Activated CD4-positive, alpha-beta T cell treated with anti-CD3 and anti-CD28 coated beads for 48 hours (primary cell): ENCODE results near the gene MTCH2.

Experiments
- DNase-seq: peaks from one replicate; pipeline ENCODE4 v3.0.0-alpha.2; 2020

MTCH2 gene

GRCh38 chr11:47631473-47631872, 10.9 kb downstream of the MTCH2 start:
- no peak for DNase-seq

- no peak for DNase-seq
Measured at GRCh38 chr11:47628026-47628425, 14.3 kb downstream of the MTCH2 start.

DNA sequence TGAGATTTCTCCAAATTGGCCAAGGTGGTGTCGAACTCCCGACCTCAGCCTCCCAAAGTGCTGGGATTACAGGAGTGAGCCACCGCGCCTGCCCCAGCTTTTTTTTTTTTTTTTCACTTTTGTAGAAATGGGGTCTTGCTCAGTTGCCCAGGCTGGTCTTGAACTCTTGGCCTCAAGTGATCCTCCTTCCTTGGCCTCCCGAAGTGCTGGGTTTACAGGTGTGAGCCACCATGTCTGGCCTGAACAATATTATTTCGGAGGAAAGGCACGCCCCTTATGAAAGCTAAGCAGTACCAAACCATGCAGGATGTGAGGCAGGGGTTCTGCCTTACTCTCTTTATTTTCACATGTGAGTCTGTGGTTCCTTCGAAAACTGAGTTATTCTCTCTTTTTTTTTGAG, 16.1 kb downstream of the MTCH2 start:
- DNase-seq: no peak

GRCh38 chr11:47620836-47621378, 21.5 kb downstream of the MTCH2 start:
- DNase-seq: no peak

- no peak for DNase-seq
Measured at GRCh38 chr11:47617417-47617809, 24.9 kb downstream of the MTCH2 start.

GRCh38 chr11:47616726-47617416, 25.5 kb downstream of the MTCH2 start:
- peak; percentile 32 for DNase-seq

- DNase-seq: no peak
Measured at GRCh38 chr11:47615249-47615648, 27.1 kb downstream of the MTCH2 start.

DNA sequence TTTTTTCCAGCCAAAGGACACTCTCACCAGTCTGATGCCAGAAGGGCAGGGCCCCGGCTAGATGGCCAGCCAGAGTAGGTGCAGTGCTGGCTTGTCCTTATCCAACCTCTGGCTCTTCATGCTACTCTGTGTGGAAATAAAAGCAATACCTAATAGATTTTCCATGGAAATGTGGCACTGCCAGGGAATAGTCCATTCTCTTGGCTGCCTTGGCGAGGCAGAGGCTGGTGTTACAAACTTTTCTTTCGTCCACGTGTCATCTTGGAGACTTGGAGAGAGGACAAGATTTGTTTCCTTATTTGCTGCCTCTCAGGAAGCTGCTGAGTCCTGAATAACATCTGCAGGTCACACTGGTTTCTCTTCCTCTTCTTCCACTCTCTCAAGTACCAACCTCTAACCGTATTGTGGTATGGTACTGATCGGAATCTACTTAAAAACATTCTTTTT, 31.0 kb downstream of the MTCH2 start:
- DNase-seq: no peak

DNA sequence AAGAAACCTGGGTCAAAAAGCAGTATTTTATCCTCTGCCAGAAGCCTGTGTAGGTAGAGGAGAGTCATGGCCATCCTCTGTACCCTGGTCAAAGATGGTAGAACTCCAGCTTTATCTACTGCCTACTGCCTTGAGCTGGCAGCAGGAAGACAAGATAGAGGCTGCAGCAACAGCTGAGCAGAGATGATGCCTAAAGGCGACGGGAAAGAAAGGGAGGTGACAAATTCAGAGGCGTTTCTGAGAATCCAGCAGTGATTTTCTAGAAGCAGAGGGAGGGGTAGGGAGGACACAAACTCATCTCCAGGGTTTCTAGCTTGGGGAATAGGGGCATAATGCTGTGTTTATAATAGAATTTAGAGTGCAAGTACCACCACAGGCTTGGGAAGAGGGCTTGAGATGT, 32.7 kb downstream of the MTCH2 start:
- DNase-seq: no peak

- DNase-seq: no peak
Measured at GRCh38 chr11:47607380-47607779, 35.0 kb downstream of the MTCH2 start.

DNA sequence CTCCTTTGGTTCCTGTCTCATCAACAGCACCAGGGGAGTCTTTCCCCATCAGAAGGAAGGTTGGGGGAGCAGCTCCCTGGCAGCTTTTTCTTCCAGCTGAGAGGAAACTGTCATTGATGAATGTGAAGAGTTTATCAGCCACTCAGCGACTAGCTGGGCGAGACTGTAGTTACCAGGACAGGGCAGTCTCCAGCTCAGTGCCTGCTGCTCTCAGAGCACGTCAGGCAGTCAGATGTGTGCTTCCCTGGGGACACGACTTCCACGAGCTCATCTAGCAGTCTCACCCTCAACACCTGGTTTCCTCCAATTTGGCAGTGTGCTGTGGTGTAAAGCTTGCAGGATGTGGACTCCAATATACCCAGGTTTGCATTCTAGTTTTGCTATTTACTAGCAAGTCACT, 35.6 kb downstream of the MTCH2 start:
- no peak for DNase-seq

- no peak for DNase-seq
Measured at GRCh38 chr11:47605921-47606320, 36.4 kb downstream of the MTCH2 start.

DNA sequence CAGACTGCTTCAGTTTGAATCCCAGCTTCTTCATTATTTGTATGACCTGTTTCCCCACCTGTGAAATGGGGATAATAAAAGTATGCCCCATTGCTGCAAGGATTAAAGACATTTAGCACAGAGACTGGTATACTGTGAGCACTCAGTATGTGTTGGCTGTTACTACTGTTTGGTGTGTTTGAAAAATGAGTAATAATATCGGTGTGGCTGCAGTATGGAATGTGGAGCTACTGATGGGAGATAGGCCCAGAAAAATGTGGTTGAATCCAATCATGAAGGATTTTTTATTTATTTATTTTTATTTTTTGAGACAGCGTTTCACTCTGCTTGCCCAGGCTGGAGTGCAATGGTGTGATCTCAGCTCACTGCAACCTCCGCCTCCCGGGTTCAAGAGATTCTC, 39.1 kb downstream of the MTCH2 start:
- no peak for DNase-seq

- DNase-seq: no peak
Measured at GRCh38 chr11:47599902-47600301, 42.5 kb downstream of the MTCH2 start.

DNA sequence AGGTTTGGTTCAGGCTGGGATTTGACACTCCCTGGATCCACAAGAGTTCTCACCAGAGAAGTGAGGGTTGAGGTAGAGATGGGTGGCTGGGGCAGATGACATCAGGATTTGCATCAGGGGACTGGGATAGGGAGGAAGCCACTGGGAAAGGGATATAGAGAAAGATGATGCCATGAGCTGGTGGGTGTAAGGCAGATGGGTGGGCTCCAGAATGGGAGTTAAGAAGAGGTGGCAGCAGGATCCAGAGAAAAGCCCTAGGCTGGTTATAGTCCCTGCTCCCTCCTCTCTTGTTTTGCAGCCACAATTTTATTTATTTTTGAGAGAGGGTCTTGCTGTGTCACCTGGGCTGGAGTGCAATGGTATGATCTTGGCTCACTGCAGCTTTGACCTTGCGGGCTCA, 46.4 kb downstream of the MTCH2 start:
- DNase-seq: no peak

- DNase-seq: no peak
Measured at GRCh38 chr11:47595029-47595428, 47.3 kb downstream of the MTCH2 start.

GRCh38 chr11:47593934-47594855, 48.2 kb downstream of the MTCH2 start, which contains the start of gene C1QTNF4:
TSS of gene C1QTNF4 (minus strand) at chr11:47594411. CDS start at chr11:47590810, 3,601 bp downstream.
- DNase-seq: no peak

DNA sequence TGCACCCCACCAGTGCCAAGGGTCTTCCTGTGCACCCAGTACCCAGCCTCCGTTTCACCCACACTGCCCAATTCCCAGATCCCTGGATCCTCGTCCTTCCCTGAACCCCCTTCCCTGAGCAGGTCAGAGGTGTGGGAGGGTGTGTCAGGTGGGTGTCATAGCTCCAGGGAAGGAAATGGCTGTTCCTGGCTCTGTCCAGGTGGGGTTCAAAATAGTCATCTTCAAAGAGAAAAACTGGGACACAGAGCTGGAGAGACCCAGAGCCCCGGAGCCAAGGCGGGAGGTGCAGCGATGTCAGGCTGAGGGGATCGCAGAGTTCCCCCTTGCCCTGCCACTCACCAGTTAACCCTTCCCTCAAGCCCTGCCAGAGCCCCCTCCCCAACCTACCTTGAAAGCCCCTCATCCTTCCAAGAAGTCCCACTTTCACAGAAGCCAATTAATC, 48.8 kb downstream of the MTCH2 start:
- DNase-seq: no peak

DNA sequence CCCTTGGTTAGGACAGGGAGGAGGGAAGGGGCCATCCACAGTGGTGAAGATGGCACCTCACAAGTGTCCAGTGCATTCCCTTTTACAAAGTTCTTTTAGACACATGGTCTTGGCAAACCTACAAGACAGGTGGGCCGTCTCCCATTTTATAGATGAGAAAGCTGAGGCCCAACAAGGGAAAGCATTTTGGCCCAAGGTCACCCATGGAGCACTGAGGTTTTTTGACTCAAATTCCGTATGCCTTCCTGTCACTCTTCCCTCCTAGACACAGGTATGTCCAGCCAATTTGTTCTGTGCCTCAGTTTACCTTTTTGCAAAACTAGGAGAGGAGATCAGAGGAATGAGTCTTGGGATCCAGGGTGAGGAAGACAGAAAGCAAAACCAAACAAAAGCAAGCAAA, 49.4 kb downstream of the MTCH2 start:
- DNase-seq: no peak

GRCh38 chr11:47592251-47592650, 50.1 kb downstream of the MTCH2 start:
- no peak for DNase-seq

DNA sequence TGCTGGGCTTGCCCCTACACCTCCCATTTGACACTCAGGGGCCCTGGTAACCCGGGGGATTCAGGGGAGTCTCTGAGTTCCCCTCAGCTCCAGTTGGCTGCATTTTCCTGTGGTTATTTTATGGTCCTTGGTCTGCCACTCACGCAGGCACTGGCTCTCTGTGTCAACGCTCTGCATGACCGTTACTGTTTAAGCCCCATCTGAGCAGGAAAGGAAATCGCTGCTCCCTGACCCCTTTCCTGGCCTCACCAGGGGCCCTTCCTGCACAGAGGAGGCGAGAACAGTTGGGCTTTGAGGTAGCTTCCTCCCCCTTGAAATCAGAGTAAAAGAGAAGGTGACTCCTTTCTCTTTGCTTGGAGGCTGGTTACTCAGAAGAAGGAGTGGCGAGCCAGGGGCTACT, 50.6 kb downstream of the MTCH2 start:
- no peak for DNase-seq

DNA sequence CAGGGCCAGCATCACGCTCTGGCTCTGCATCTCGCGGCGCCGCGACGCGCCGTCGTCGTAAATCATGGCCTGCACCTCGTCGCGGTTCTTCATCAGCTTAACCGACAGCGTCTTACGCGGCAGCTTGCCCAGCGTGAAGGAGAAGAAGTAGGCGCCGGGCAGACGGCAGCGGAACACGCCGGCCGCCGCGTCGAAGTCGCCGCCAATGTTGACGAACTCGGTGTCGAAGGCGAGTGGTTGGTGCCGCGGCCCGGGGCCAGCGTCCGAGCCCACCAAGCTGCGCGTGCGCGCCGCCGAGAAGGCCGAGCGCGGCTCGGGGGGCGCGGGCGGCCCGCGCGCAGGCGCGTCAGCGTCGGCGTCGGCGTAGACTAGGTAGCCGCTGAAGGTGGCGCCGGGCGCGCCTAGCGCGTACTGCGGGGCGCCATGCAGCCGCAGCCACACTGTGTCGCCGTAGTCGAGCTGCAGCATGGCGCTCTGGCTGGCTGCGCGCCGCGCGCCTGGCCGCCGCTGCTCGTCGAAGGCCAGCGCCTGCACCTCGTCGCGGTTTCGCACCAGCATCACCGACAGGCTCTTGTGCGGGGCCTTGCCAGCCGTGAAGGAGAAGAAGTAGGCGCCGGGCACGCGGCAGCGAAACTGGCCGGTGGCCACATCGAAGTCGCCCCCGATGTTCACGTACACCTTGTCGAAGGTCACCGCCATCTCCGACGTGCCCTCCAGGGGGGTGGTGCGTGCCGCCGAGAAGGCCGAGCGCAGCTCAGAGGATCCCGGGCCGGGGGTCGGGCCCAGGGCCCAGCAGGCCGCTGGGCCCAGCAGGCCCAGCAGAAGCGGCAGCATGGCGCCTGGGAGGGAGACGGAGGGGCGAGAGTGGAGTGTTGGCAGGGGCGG, 52.1 kb downstream of the MTCH2 start:
- DNase-seq: no peak

DNA sequence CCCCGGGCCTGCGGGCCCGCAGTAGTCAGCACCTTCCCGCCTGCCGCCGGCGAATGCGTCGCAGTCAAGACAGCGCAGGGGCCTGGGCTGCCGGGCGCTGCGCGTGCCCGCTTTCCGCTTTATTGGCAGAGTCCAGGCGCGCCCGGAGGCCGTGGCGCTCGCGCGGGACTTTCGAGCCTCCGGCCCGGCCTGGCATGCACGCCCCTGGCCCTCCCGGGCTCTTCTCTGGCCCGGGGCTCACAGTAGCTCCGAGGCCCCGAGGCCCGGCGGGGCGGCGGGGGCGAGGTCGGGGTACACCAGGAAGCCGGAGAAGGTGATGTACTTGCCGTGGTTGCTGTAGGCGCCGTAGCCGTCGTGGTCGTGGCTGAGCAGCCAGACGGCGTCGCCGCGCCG, 52.8 kb downstream of the MTCH2 start:
- no peak for DNase-seq
